Activated naive CD8-positive, alpha-beta T cell treated with anti-CD3 and anti-CD28 coated beads, Interleukin-2, amount 50 U/mL, for 24 hours (primary cell): ENCODE measurements around the gene PLD5.

Experiments used
- ATAC-seq: fragments of 150-1000 bp; cut with Tn5 transposase; one replicate; pipeline ENCODE4 v1.10.0; 2021
- DNase-seq: peaks from one replicate; pipeline ENCODE4 v3.0.0; 2021
- H3K27ac Mint-ChIP-seq: one replicate; pipeline ENCODE4 v1.8.0; 2021; ENCODE audit warnings: mild to moderate bottlenecking, mixed read lengths
- H3K27me3 Mint-ChIP-seq: one replicate; pipeline ENCODE4 v1.8.0; 2021; ENCODE audit warnings: mixed read lengths
- H3K36me3 Mint-ChIP-seq: one replicate; pipeline ENCODE4 v1.8.0; 2021; ENCODE audit warnings: low read depth, mixed read lengths
- H3K4me1 Mint-ChIP-seq: one replicate; pipeline ENCODE4 v1.8.0; 2021; ENCODE audit warnings: mixed read lengths
- H3K4me3 Mint-ChIP-seq: one replicate; pipeline ENCODE4 v1.8.0; 2021; ENCODE audit warnings: mild to moderate bottlenecking, moderate library complexity, mixed read lengths
- H3K9me3 Mint-ChIP-seq: one replicate; pipeline ENCODE4 v1.8.0; 2021; ENCODE audit warnings: mixed read lengths

The PLD5 gene

GRCh38 chr1:242524571-242525359 lies at the start of gene PLD5:
TSS of gene PLD5 (minus strand) at chr1:242524697.
- H3K9me3 Mint-ChIP-seq = no peaks in the 10 kb centered on the region
- H3K4me1 Mint-ChIP-seq = peaks cover 11% of the 10 kb centered on the region
- H3K4me3 Mint-ChIP-seq = peak within 1 kb of the TSS; percentile 42
- no peak for DNase-seq
- H3K36me3 Mint-ChIP-seq = peaks cover 2% of the 10 kb centered on the region
- peaks cover 66% of the 10 kb centered on the region for H3K27me3 Mint-ChIP-seq
- peak; percentile 17 for ATAC-seq
- H3K27ac Mint-ChIP-seq = no peak within 1 kb of the TSS

DNA sequence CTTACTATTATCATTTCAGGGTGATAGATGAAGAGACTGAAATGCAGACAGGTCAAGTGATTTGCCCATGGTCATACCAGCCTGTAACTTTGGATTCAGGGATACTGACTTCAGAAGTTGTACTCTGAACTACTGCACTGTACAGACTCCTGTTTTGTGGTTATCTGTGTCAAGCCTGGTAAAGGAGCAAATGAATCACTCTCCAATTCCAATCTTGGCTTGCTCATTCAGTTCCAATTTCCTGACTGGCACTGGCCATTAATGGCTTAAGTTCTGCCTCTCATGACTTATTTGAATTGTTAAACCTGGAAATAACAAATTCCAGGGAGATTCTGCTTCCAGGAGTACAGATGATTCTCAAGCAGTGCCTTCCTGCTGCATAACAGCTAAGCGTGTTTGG lies 45.4 kb upstream of the PLD5 start:
- Mint-ChIP-seq H3K27ac (no peak overlapping the region), H3K9me3 (no peaks in the 10 kb centered on the region), H3K36me3 (no peaks in the 10 kb centered on the region), H3K4me3 (no peak overlapping the region), H3K4me1 (no peaks in the 10 kb centered on the region), H3K27me3 (no peaks in the 10 kb centered on the region)
- ATAC-seq (no peak), DNase-seq (no peak)

DNA sequence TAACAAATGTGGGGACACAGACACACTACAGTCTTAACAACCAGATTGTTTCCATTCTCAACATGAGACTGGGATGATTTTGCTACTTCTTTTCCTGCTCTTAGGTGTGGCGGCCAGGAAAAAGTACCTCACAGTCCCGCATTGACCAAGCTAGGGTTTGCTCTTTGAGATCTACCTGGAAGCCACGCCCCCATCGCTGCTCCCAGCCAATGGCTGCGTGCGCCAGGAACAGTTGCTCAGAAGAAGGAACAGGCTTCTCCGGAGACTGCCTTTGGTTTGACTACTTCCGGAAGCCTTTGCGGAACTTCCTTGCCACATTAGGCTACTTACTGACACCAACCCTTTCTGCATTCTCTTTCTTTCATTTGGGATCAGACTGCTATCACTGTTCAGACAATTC lies 44.2 kb upstream of the PLD5 start:
- Mint-ChIP-seq H3K4me1 (no peaks in the 10 kb centered on the region), H3K36me3 (no peaks in the 10 kb centered on the region), H3K27me3 (no peaks in the 10 kb centered on the region), H3K9me3 (no peaks in the 10 kb centered on the region), H3K4me3 (no peak overlapping the region), H3K27ac (no peak overlapping the region)
- ATAC-seq (no peak), DNase-seq (no peak)

DNA sequence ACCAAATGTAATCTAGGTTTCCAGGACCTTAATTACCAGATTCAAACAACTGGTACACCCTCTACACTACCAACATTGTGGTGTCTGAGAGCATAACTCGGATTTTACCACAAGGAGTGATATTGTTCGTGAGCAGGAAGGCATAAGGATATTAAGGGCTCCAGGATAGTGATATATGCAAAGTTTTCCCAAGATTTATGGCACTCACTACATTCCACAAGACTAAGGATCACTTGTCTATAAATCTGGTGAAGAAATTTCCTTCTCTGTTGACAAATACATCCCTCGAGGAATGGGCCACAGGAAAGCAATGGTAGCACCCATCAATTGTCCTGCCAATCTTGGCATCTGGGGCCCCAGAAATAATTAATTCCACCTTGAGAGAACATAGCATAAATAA lies 43.1 kb upstream of the PLD5 start:
- ATAC-seq (no peak), DNase-seq (no peak)
- Mint-ChIP-seq H3K4me3 (no peak overlapping the region), H3K27me3 (no peaks in the 10 kb centered on the region), H3K9me3 (no peaks in the 10 kb centered on the region), H3K27ac (no peak overlapping the region), H3K36me3 (no peaks in the 10 kb centered on the region), H3K4me1 (no peaks in the 10 kb centered on the region)

- H3K27me3 Mint-ChIP-seq = peaks cover 4% of the 10 kb centered on the region
- no peaks in the 10 kb centered on the region for H3K36me3 Mint-ChIP-seq
- H3K4me3 Mint-ChIP-seq = no peak overlapping the region
- peaks cover 4% of the 10 kb centered on the region for H3K9me3 Mint-ChIP-seq
- ATAC-seq (no peak), DNase-seq (no peak)
- H3K27ac Mint-ChIP-seq = no peak overlapping the region
- peaks cover 2% of the 10 kb centered on the region for H3K4me1 Mint-ChIP-seq
Measured at GRCh38 chr1:242556759-242557158, 32.3 kb upstream of the PLD5 start.

- H3K9me3 Mint-ChIP-seq = peaks cover 4% of the 10 kb centered on the region
- H3K4me1 Mint-ChIP-seq = peaks cover 2% of the 10 kb centered on the region
- no peak for DNase-seq
- H3K27ac Mint-ChIP-seq = no peak overlapping the region
- H3K36me3 Mint-ChIP-seq = no peaks in the 10 kb centered on the region
- H3K4me3 Mint-ChIP-seq = no peak overlapping the region
- peaks cover 4% of the 10 kb centered on the region for H3K27me3 Mint-ChIP-seq
- ATAC-seq = no peak
Measured at GRCh38 chr1:242556276-242556675, 31.8 kb upstream of the PLD5 start.

- Mint-ChIP-seq H3K4me1 (peaks cover 2% of the 10 kb centered on the region), H3K27ac (no peak overlapping the region), H3K36me3 (no peaks in the 10 kb centered on the region), H3K4me3 (no peak overlapping the region), H3K9me3 (peaks cover 4% of the 10 kb centered on the region), H3K27me3 (peaks cover 4% of the 10 kb centered on the region)
- DNase-seq = no peak
- no peak for ATAC-seq
Measured at GRCh38 chr1:242554577-242554976, 30.1 kb upstream of the PLD5 start.

DNA sequence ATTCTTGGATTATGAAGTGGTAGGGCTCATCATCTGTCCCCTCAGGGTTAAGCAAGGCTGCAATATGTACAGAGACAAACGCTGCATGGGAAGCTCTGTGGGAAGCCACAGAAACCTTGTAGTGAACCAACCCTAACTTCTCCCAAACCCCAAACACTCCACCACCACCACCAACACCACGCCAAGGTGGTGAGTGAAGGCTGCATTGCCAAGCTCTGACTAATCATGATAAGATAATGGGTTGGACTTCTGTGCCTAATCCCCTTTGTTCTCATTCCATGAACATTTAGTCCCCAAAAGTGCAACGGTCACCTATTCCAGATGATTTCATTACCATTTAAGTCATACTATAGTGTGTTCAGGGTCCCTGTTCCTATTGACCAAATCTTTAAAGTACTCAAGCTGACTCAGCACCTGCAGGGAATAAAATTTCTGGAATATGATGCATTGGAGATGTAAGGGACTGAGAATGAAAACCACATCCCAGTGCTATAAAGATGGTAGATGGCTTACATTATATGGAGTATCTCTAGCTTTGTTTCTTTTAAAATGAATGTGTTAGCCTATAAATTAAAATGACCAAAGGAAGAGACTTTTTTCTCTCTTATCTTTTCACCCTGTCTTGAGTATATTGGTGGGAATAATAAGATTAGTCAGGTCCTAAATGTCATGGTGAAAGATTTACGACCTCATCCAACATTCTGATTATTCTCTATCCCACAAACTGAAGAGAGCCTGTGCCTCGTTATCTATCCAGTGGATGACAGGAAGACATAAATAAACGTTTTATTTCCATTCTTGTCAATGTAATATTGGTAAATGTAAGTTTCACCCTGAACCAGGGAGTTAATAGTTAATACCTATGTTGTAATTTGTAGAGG lies 22.6 kb upstream of the PLD5 start:
- no peaks in the 10 kb centered on the region for H3K9me3 Mint-ChIP-seq
- H3K4me3 Mint-ChIP-seq = no peak overlapping the region
- DNase-seq (no peak), ATAC-seq (no peak)
- H3K27ac Mint-ChIP-seq = no peak overlapping the region
- no peaks in the 10 kb centered on the region for H3K27me3 Mint-ChIP-seq
- H3K36me3 Mint-ChIP-seq = no peaks in the 10 kb centered on the region
- no peaks in the 10 kb centered on the region for H3K4me1 Mint-ChIP-seq

DNA sequence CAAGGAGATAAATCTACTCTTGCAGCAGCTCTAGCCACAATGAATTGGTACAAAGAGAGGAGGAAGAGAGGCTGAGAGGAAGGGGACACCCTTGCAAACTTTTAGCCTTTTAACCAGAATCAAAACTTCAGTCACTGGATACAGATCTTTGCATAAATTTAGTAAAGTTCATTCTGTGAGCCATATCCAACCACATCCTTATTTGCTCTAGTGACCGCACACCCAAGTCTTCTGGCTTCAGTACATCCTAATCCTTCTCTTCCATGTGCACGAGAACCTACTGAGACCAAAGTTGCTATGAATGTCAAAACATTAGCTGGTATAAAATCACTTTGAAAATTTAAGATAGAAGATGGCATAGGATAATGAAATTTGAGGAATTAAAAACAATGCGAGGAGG lies 21.9 kb upstream of the PLD5 start:
- ATAC-seq (no peak), DNase-seq (no peak)
- Mint-ChIP-seq H3K4me3 (no peak overlapping the region), H3K36me3 (no peaks in the 10 kb centered on the region), H3K27ac (no peak overlapping the region), H3K4me1 (no peaks in the 10 kb centered on the region), H3K9me3 (no peaks in the 10 kb centered on the region), H3K27me3 (no peaks in the 10 kb centered on the region)

- Mint-ChIP-seq H3K9me3 (no peaks in the 10 kb centered on the region), H3K4me1 (no peaks in the 10 kb centered on the region), H3K27me3 (no peaks in the 10 kb centered on the region), H3K36me3 (no peaks in the 10 kb centered on the region), H3K4me3 (no peak overlapping the region), H3K27ac (no peak overlapping the region)
- ATAC-seq (no peak), DNase-seq (no peak)
Measured at GRCh38 chr1:242544071-242544470, 19.6 kb upstream of the PLD5 start.

DNA sequence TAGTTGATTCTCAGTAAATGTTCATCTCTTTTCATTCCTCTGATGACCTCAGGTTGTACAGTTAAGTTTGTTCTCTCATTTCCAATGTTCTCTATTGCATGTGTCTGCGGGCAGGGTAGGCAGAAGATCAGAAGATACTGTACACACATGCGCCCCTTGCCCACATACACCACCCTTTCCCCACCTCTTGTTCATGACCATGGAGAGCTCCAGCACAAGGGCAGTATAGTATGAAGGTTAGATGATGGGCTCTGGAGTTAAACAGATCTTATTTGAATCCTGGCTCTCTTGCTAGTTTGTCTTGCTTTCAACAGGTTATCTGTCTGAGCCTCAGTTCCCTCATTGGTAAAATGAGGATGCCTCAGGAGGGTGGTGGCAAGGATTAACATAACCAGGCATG lies 17.8 kb upstream of the PLD5 start:
- Mint-ChIP-seq H3K36me3 (no peaks in the 10 kb centered on the region), H3K4me1 (no peaks in the 10 kb centered on the region), H3K4me3 (no peak overlapping the region), H3K27ac (no peak overlapping the region), H3K9me3 (no peaks in the 10 kb centered on the region), H3K27me3 (peaks cover 1% of the 10 kb centered on the region)
- DNase-seq = no peak
- ATAC-seq = no peak

DNA sequence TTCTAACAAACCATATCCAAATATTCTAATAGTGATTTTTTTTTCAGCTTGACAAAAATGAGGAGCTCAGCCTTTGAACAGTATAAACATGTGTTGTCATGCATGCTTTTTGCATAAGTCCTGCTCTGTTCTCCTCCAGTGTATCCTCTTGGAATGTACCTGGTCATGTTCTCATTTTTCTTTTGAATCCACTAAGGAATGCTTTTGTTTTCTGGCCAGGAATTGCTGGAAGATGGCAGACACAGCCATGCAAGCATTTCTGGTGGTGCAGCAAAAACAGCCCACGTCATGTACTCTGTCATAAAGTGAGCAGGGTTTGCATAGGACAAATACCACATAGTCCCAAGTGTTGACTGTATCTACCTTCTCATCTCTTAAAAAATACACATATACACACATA lies 11.5 kb upstream of the PLD5 start:
- Mint-ChIP-seq H3K9me3 (no peaks in the 10 kb centered on the region), H3K4me1 (no peaks in the 10 kb centered on the region), H3K36me3 (no peaks in the 10 kb centered on the region), H3K27me3 (peaks cover 12% of the 10 kb centered on the region), H3K27ac (no peak overlapping the region), H3K4me3 (no peak overlapping the region)
- DNase-seq (no peak), ATAC-seq (no peak)

- H3K4me3 Mint-ChIP-seq = no peak overlapping the region
- ATAC-seq (no peak), DNase-seq (no peak)
- H3K27ac Mint-ChIP-seq = no peak overlapping the region
- peaks cover 13% of the 10 kb centered on the region for H3K27me3 Mint-ChIP-seq
- H3K36me3 Mint-ChIP-seq = no peaks in the 10 kb centered on the region
- H3K9me3 Mint-ChIP-seq = no peaks in the 10 kb centered on the region
- no peaks in the 10 kb centered on the region for H3K4me1 Mint-ChIP-seq
Measured at GRCh38 chr1:242534753-242535152, 10.3 kb upstream of the PLD5 start.

- no peak overlapping the region for H3K27ac Mint-ChIP-seq
- H3K27me3 Mint-ChIP-seq = peaks cover 28% of the 10 kb centered on the region
- DNase-seq (no peak), ATAC-seq (no peak)
- peaks cover 2% of the 10 kb centered on the region for H3K36me3 Mint-ChIP-seq
- H3K4me3 Mint-ChIP-seq = no peak overlapping the region
- H3K4me1 Mint-ChIP-seq = no peaks in the 10 kb centered on the region
- no peaks in the 10 kb centered on the region for H3K9me3 Mint-ChIP-seq
Measured at GRCh38 chr1:242530761-242531160, 6.3 kb upstream of the PLD5 start.

DNA sequence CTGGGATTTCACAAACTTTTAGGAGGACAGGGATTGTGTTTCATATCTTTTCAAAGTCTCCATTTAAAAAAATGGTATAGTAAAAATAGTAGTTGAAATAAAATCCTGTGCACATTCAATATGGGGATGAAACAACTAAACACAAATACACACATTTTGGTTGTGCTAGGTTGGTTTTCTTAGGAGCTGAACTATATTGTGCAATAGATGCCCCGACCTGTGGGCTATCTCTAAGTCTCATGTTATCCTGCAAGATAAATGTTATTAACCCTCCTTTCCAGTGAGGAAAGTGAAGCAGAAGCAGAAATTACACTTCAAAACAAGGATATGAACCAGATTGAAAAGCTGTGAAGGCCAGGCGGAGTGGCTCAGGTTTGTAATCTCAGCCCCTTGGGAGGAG lies 1.3 kb upstream of the PLD5 start:
- DNase-seq (no peak), ATAC-seq (no peak)
- no peaks in the 10 kb centered on the region for H3K9me3 Mint-ChIP-seq
- H3K27me3 Mint-ChIP-seq = peaks cover 57% of the 10 kb centered on the region
- peaks cover 2% of the 10 kb centered on the region for H3K36me3 Mint-ChIP-seq
- peaks cover 11% of the 10 kb centered on the region for H3K4me1 Mint-ChIP-seq
- H3K4me3 Mint-ChIP-seq = no peak overlapping the region
- no peak overlapping the region for H3K27ac Mint-ChIP-seq
